H1 (cell line): ENCODE results near the gene BCAS2. TPM values are rescaled to one million over a fixed set of nuclear protein-coding genes. Genes with fewer than 3 reads are reported as not detected.

ENCODE experiments used
- CTCF ChIA-PET: fragments of 300-600 bp; sonication (Branson Sonifier 250); formaldehyde crosslinking; loops from one replicate; lab custom pipeline; 2021; ENCODE audit not compliant: partially characterized antibody; lab: Charles Lee
- POLR2A ChIA-PET: fragments of 300-600 bp; sonication (Branson Sonifier 250); formaldehyde crosslinking; loops from one replicate; lab custom pipeline; 2021; ENCODE audit warnings: inconsistent platforms; ENCODE audit not compliant: partially characterized antibody; lab: Charles Lee
- DNase-seq, 2 experiments: peaks; one replicate each; pipeline versions ENCODE4 v3.0.0 to v3.0.0-alpha.2; 2010 to 2022; ENCODE audit warnings: low spot score in 2 of 2, low read depth in 1 of 2, mixed read lengths in 1 of 2
- FAIRE-seq: peaks from 2 replicates; lab custom pipeline; 2011; peaks lifted over from hg19 to GRCh38; lab: Jason Lieb, UNC
- H2AFZ ChIP-seq: 2 replicates; pipeline ENCODE4 v1.8.1; 2012; ENCODE audit warnings: low read length, inconsistent platforms
- H2AK5ac ChIP-seq: 2 replicates; pipeline ENCODE4 v1.6.1; 2013; ENCODE audit warnings: low read depth, low read length
- H2BK120ac ChIP-seq: replicated peaks from 2 replicates; pipeline ENCODE3; 2013; ENCODE audit warnings: low read depth, low read length, inconsistent platforms
- H2BK12ac ChIP-seq: 2 replicates; pipeline ENCODE4 v1.6.1; 2013; ENCODE audit warnings: low read depth, low read length
- H2BK15ac ChIP-seq: 2 replicates; pipeline ENCODE4 v1.6.1; 2013; ENCODE audit warnings: low read length
- H2BK20ac ChIP-seq: 2 replicates; pipeline ENCODE4 v1.6.1; 2013; ENCODE audit warnings: low read length
- H2BK5ac ChIP-seq: 2 replicates; pipeline ENCODE4 v1.6.1; 2013; ENCODE audit warnings: low read depth, low read length
- H3K14ac ChIP-seq: 2 replicates; pipeline ENCODE4 v1.6.1; 2013; ENCODE audit warnings: inconsistent platforms; ENCODE audit not compliant: insufficient read length
- H3K18ac ChIP-seq: 2 replicates; pipeline ENCODE4 v1.6.1; 2013; ENCODE audit warnings: low read length; ENCODE audit errors: extremely low read depth
- H3K23ac ChIP-seq: 2 replicates; pipeline ENCODE4 v1.6.1; 2013; ENCODE audit warnings: inconsistent platforms; ENCODE audit not compliant: insufficient read length
- H3K23me2 ChIP-seq: 2 replicates; pipeline ENCODE4 v1.6.1; 2013; ENCODE audit warnings: low read depth, low read length
- H3K27ac ChIP-seq: 2 replicates; pipeline ENCODE4 v1.6.1; 2011; ENCODE audit warnings: low read depth, low read length, inconsistent platforms
- H3K27me3 ChIP-seq, 4 experiments: replicated peaks in 1 of 4; 1 replicate in 1 of 4; 2 replicates in 3 of 4; pipeline versions ENCODE4 v1.6.1 to v1.8.1; 2011 to 2013; ENCODE audit warnings: low read length in 3 of 4, mild to moderate bottlenecking in 3 of 4, inconsistent platforms in 2 of 4, mixed read lengths in 2 of 4, moderate library complexity in 1 of 4; ENCODE audit not compliant: control insufficient read depth in 3 of 4, insufficient read depth in 3 of 4; ENCODE audit errors: extremely low read depth in 1 of 4
- H3K36me3 ChIP-seq, 4 experiments: 2 replicates each; pipeline versions ENCODE4 v1.6.1 to v1.8.1; 2011 to 2013; ENCODE audit warnings: mild to moderate bottlenecking in 4 of 4, low read length in 3 of 4, moderate library complexity in 2 of 4, control low read depth in 1 of 4, inconsistent platforms in 1 of 4; ENCODE audit not compliant: insufficient read depth in 4 of 4, control insufficient read depth in 2 of 4
- H3K4ac ChIP-seq: replicated peaks from 2 replicates; pipeline ENCODE3; 2013; ENCODE audit warnings: low read length, low read depth, mixed read lengths, inconsistent platforms; ENCODE audit not compliant: insufficient read length
- H3K4me1 ChIP-seq, 4 experiments: replicated peaks in 1 of 4; 1 replicate in 1 of 4; 2 replicates in 3 of 4; pipeline versions ENCODE4 v1.6.1 to v1.8.1; 2011 to 2013; ENCODE audit warnings: low read length in 3 of 4, inconsistent platforms in 2 of 4, mixed read lengths in 1 of 4; ENCODE audit not compliant: insufficient read depth in 4 of 4, control insufficient read depth in 3 of 4
- H3K4me2 ChIP-seq, 2 experiments: 2 replicates each; pipeline versions ENCODE4 v1.6.1 to v1.8.1; 2011 to 2013; ENCODE audit warnings: low read depth in 2 of 2, low read length in 2 of 2, control low read depth in 1 of 2, inconsistent platforms in 1 of 2, mild to moderate bottlenecking in 1 of 2; ENCODE audit not compliant: insufficient read depth in 1 of 2
- H3K4me3 ChIP-seq, 4 experiments: fragments of 200-600, 300-600 bp in 1 of 4; sonication (generic), shearing (Covaris generic), sonication (Bioruptor Twin) in 1 of 4; 2 replicates each; pipeline versions ENCODE4 v1.5.1 to v1.8.1; 2011 to 2016; ENCODE audit warnings: low read length in 4 of 4, low read depth in 3 of 4, control low read depth in 2 of 4, inconsistent platforms in 2 of 4, mild to moderate bottlenecking in 2 of 4, mixed read lengths in 1 of 4, moderate library complexity in 1 of 4; ENCODE audit not compliant: insufficient read depth in 2 of 4; ENCODE audit errors: extremely low read depth in 1 of 4
- H3K56ac ChIP-seq: replicated peaks from 2 replicates; pipeline ENCODE3; 2013; ENCODE audit warnings: low read depth, mild to moderate bottlenecking, mixed read lengths, low read length, inconsistent platforms; ENCODE audit not compliant: insufficient read length
- H3K79me1 ChIP-seq: 2 replicates; pipeline ENCODE4 v1.6.1; 2013; ENCODE audit warnings: low read depth, low read length, control low read depth
- H3K79me2 ChIP-seq, 2 experiments: 2 replicates each; pipeline versions ENCODE4 v1.6.1 to v1.8.1; 2012 to 2013; ENCODE audit warnings: low read length in 2 of 2, mild to moderate bottlenecking in 2 of 2, inconsistent platforms in 1 of 2; ENCODE audit not compliant: insufficient read depth in 2 of 2, control insufficient read depth in 1 of 2
- H3K9ac ChIP-seq, 4 experiments: replicated peaks in 1 of 4; 1 replicate in 1 of 4; 2 replicates in 3 of 4; pipeline versions ENCODE4 v1.6.1 to v1.8.1; 2011 to 2013; ENCODE audit warnings: low read depth in 3 of 4, low read length in 3 of 4, control low read depth in 2 of 4, mild to moderate bottlenecking in 2 of 4, moderate library complexity in 2 of 4, inconsistent platforms in 1 of 4; ENCODE audit errors: extremely low read depth in 1 of 4
- H3K9me3 ChIP-seq, 2 experiments: 2 replicates each; pipeline versions ENCODE4 v1.6.1 to v1.8.1; 2012 to 2013; ENCODE audit warnings: mild to moderate bottlenecking in 2 of 2, moderate library complexity in 2 of 2, control low read depth in 1 of 2, inconsistent platforms in 1 of 2, low read depth in 1 of 2, low read length in 1 of 2, mixed read lengths in 1 of 2; ENCODE audit not compliant: insufficient read depth in 2 of 2
- H4K20me1 ChIP-seq, 2 experiments: replicated peaks in 1 of 2; 2 replicates each; pipeline versions ENCODE3 to v1.8.1; 2011 to 2013; ENCODE audit warnings: inconsistent platforms in 2 of 2, low read length in 2 of 2, mild to moderate bottlenecking in 1 of 2; ENCODE audit not compliant: insufficient read depth in 2 of 2, control insufficient read depth in 1 of 2
- H4K5ac ChIP-seq: 2 replicates; pipeline ENCODE4 v1.6.1; 2013; ENCODE audit warnings: low read length, low read depth, mixed read lengths, inconsistent platforms; ENCODE audit not compliant: insufficient read length
- H4K8ac ChIP-seq: 2 replicates; pipeline ENCODE4 v1.8.0; 2013; ENCODE audit warnings: mild to moderate bottlenecking, moderate library complexity, low read length, inconsistent platforms; ENCODE audit not compliant: insufficient read depth; ENCODE audit errors: extremely low read depth
- H4K91ac ChIP-seq: replicated peaks from 2 replicates; pipeline ENCODE3; 2013; ENCODE audit warnings: low read length, mixed read lengths, inconsistent platforms; ENCODE audit not compliant: insufficient read length
- BRCA1 ChIP-seq: IDR thresholded peaks from 2 replicates; pipeline ENCODE4 v1.6.1; 2012; ENCODE audit warnings: low read depth, low read length, improper control_type of control experiment
- EZH2 ChIP-seq: fragments of 200-600 bp; sonication (generic); IDR thresholded peaks from 2 replicates; pipeline ENCODE4 v1.7.1; 2012; ENCODE audit warnings: low read depth, mild to moderate bottlenecking, moderate library complexity, low read length, inconsistent platforms; ENCODE audit not compliant: severe bottlenecking
- KDM5A ChIP-seq: fragments of 200-600 bp; IDR thresholded peaks from 2 replicates; pipeline ENCODE4 v1.7.1; 2012; ENCODE audit warnings: mild to moderate bottlenecking, low read length, inconsistent platforms, mixed read lengths
- NANOG ChIP-seq: IDR thresholded peaks from 2 replicates; pipeline ENCODE4 v1.6.1; 2011; ENCODE audit warnings: low read length, low read depth, mild to moderate bottlenecking, inconsistent platforms; ENCODE audit not compliant: insufficient read depth, poor library complexity, severe bottlenecking
- POU5F1 ChIP-seq: IDR thresholded peaks from 2 replicates; pipeline ENCODE4 v1.6.1; 2011; ENCODE audit warnings: low read depth, mild to moderate bottlenecking, low read length, moderate library complexity
- TAF1 ChIP-seq: IDR thresholded peaks from 2 replicates; pipeline ENCODE4 v1.6.1; 2011; ENCODE audit warnings: mild to moderate bottlenecking, low read depth, low read length
- TCF12 ChIP-seq: IDR thresholded peaks from 2 replicates; pipeline ENCODE4 v1.6.1; 2011; ENCODE audit warnings: low read depth, mild to moderate bottlenecking, low read length
- YY1 ChIP-seq: IDR thresholded peaks from 2 replicates; pipeline ENCODE4 v1.6.1; 2011; ENCODE audit warnings: low read depth, mild to moderate bottlenecking, low read length
- polyA plus RNA-seq, 7 experiments: library from polyadenylated mRNA; depleted of rRNA in 3 of 7; stranded (reverse) in 5 of 7; unstranded in 2 of 7; fragments of >200 nt in 5 of 7; fragments of 200-250 nt in 2 of 7; gene quantifications; 1 replicate in 5 of 7; 2 replicates in 1 of 7; 4 replicates in 1 of 7; pipeline versions ENCODE4 v1.2.1 to v1.2.3, GENCODE V29; 2011 to 2013; ENCODE audit warnings: missing spikeins in 2 of 7, mixed read lengths in 2 of 7
- total RNA-seq: library from RNA; stranded (reverse); fragmentation: NEBNext Ultra II Directional; extraction: Animal tissue kit (Norgen Biotek cat#: 25700); gene quantifications from 2 replicates; pipeline ENCODE4 v1.2.1, GENCODE V29; 2021
- TF ChIP-seq, protein P1 (sequence below): IDR thresholded peaks from 2 replicates; pipeline ENCODE4 v1.6.1; 2012; ENCODE audit warnings: low read length, inconsistent platforms
- TF ChIP-seq, protein P2 (sequence below): IDR thresholded peaks from 2 replicates; pipeline ENCODE4 v1.6.1; 2012; ENCODE audit warnings: inconsistent platforms

BCAS2 gene
- total and polyA plus RNA-seq, 2 of the 8 experiments (the other 6 are each of a cell fraction or from before 2014, with no cell fraction given), result 18.0 to 52.2 TPM

- H3K27me3 ChIP-seq, result no peaks in the 10 kb centered on the region
- H2BK120ac ChIP-seq, result no peak overlapping the region
- H2BK20ac ChIP-seq, result no peak overlapping the region
- H4K20me1 ChIP-seq, result no peaks in the 10 kb centered on the region
- H2BK5ac ChIP-seq, result no peak overlapping the region
- H2AK5ac ChIP-seq, result no peak overlapping the region
- no peaks in the 10 kb centered on the region for H3K9me3 ChIP-seq
- no peaks in the 10 kb centered on the region for H3K79me2 ChIP-seq
- H3K4me3 ChIP-seq, result no peak overlapping the region
- no peak overlapping the region for H3K14ac ChIP-seq
- H3K27ac ChIP-seq, result no peak overlapping the region
- H3K36me3 ChIP-seq, result no peaks in the 10 kb centered on the region
- H3K56ac ChIP-seq, result no peak overlapping the region
- no peak overlapping the region for H3K23ac ChIP-seq
- ChIA-PET CTCF (no interaction called here), POLR2A (no interaction called here)
- FAIRE-seq, result no peak
- no peaks in the 10 kb centered on the region for H3K79me1 ChIP-seq
- H3K9ac ChIP-seq, result no peak overlapping the region
- H4K5ac ChIP-seq, result no peak overlapping the region
- DNase-seq, result no peak
- no peaks in the 10 kb centered on the region for H3K23me2 ChIP-seq
- H3K4me1 ChIP-seq, result no peaks in the 10 kb centered on the region
- no peak overlapping the region for H4K91ac ChIP-seq
- H2AFZ ChIP-seq, result no peak overlapping the region
- H2BK12ac ChIP-seq, result no peak overlapping the region
- H3K4ac ChIP-seq, result no peak overlapping the region
- no peak overlapping the region for H3K4me2 ChIP-seq
- no peak overlapping the region for H3K18ac ChIP-seq
- H4K8ac ChIP-seq, result no peak overlapping the region
- H2BK15ac ChIP-seq, result no peak overlapping the region
- TF ChIP-seq, protein P1, sequence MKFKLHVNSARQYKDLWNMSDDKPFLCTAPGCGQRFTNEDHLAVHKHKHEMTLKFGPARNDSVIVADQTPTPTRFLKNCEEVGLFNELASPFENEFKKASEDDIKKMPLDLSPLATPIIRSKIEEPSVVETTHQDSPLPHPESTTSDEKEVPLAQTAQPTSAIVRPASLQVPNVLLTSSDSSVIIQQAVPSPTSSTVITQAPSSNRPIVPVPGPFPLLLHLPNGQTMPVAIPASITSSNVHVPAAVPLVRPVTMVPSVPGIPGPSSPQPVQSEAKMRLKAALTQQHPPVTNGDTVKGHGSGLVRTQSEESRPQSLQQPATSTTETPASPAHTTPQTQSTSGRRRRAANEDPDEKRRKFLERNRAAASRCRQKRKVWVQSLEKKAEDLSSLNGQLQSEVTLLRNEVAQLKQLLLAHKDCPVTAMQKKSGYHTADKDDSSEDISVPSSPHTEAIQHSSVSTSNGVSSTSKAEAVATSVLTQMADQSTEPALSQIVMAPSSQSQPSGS, result no peak
- TF ChIP-seq POU5F1 (no peak), NANOG (no peak), TCF12 (no peak), TAF1 (no peak), YY1 (no peak), KDM5A (no peak), EZH2 (no peak), BRCA1 (no peak)
- TF ChIP-seq, protein P2, sequence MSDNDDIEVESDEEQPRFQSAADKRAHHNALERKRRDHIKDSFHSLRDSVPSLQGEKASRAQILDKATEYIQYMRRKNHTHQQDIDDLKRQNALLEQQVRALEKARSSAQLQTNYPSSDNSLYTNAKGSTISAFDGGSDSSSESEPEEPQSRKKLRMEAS, result no peak
Observed at GRCh38 chr1:114618606-114619005, 37.2 kb upstream of the BCAS2 start.
